Neuron (in vitro differentiated cells): ENCODE results near the gene USP36.

ENCODE experiments used
- H2AFZ ChIP-seq: one replicate; pipeline ENCODE4 v1.6.1; 2013; ENCODE audit warnings: low read depth, mild to moderate bottlenecking, inconsistent platforms, low read length, moderate library complexity
- H3K27me3 ChIP-seq: one replicate; pipeline ENCODE4 v1.6.1; 2013; ENCODE audit warnings: low read length; ENCODE audit not compliant: insufficient read depth
- H3K36me3 ChIP-seq: one replicate; pipeline ENCODE4 v1.6.1; 2013; ENCODE audit warnings: low read length; ENCODE audit not compliant: insufficient read depth
- H3K4me1 ChIP-seq: one replicate; pipeline ENCODE4 v1.6.1; 2013; ENCODE audit warnings: low read length; ENCODE audit not compliant: insufficient read depth
- H3K4me3 ChIP-seq: 2 replicates; pipeline ENCODE4 v1.5.1; 2013; ENCODE audit warnings: mild to moderate bottlenecking, low read length, moderate library complexity
- H3K9me3 ChIP-seq: one replicate; pipeline ENCODE4 v1.6.1; 2013; ENCODE audit warnings: low read length

The USP36 gene

DNA sequence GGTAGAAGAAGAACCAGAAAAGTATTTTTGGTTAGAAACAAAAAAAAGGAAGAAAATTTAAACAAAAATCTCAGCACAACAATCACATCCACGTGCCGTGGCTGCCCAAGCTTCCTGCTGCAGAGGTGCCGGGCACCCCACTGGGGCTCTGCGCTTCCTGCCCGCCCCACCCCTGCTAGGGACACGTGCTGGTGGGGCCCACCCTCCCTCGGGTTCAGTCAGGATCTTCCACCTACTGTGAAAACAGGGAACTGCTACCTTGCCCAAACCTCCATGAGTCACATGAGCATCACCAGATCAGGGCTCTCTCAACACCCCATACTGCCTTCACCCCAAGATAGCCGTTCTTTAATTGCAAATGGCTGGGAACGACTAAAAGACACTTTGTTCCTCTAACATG, 34.2 kb downstream of the USP36 start:
- no peaks in the 10 kb centered on the region for H3K4me1 ChIP-seq
- H2AFZ ChIP-seq: no peak overlapping the region
- peaks cover 76% of the 10 kb centered on the region for H3K36me3 ChIP-seq
- H3K9me3 ChIP-seq: no peaks in the 10 kb centered on the region
- H3K27me3 ChIP-seq: no peaks in the 10 kb centered on the region
- no peak overlapping the region for H3K4me3 ChIP-seq

DNA sequence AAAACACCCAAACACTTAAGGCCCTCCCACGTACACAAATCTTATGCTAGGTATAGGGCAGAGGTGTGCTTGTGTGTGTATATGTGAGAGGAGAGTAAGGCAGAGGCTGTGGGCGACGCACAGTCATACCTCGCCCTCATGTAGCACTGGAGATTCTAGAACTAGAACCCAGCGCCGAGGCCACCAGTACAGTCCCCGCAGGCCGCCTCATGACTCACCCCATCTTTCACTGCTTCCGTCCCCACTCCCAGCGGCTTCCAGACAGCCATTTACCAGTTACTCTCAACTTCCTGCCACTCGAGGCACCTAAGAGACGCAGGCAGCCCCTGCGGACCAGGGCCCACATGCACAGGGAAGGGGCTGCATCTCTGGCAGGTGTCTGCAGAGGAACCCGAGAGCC, 35.3 kb downstream of the USP36 start:
- peaks cover 69% of the 10 kb centered on the region for H3K36me3 ChIP-seq
- no peaks in the 10 kb centered on the region for H3K4me1 ChIP-seq
- H3K27me3 ChIP-seq: no peaks in the 10 kb centered on the region
- no peak overlapping the region for H3K4me3 ChIP-seq
- no peak overlapping the region for H2AFZ ChIP-seq
- H3K9me3 ChIP-seq: no peaks in the 10 kb centered on the region

DNA sequence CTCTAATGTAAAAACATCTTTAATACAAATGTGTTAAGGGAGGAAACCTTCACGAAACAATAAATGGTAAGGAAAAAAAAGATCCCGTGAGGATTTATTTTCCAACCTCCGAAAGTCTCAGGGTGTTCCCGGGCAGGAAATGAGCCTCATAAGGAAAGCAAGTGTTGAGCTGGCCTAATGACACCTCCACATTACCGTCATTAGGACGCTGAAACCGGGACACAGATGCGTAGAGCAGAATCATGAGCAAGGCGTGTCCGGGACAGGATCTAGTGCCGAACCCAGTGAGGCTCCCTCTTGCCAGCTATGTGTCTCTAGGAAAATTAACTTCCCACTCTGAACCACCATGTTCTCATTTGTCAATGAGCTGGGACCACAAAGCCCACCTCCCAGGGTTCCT, 35.8 kb downstream of the USP36 start:
- Histone ChIP-seq H3K4me1 (no peaks in the 10 kb centered on the region), H3K36me3 (peaks cover 65% of the 10 kb centered on the region), H2AFZ (no peak overlapping the region), H3K4me3 (no peak overlapping the region), H3K9me3 (no peaks in the 10 kb centered on the region), H3K27me3 (no peaks in the 10 kb centered on the region)

DNA sequence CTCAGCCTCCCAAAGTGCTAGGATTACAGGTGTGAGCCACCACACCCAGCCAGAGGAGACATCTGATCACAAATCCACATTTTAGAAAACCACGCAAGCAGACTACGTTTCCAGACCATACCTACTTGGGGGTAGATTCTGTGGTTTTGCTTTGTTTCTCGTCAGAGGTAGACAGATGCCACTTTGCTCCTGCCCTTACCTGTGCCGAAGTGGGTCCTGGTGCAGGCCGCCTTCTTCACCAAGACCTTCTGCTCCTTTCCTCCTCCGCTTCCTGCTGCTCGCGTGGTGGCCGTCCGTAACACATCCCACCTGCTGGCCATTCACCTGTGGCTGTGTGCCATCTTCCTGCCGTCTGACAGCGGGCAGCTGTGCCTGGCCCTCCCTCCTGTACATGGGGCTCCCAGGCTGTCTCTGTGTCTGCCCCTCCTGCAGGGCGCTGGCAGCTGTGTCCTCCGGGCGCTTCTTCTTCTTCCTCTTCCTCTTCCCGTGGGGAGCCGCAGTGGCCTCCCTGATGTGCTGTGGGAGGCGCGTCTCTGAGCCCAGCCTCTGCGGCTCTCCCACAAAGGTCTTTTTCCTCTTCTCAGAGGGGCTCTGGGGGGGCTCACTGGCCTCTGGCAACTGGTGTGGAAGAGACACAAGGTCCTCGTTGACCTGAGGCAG, 37.3 kb downstream of the USP36 start:
- peaks cover 67% of the 10 kb centered on the region for H3K36me3 ChIP-seq
- no peaks in the 10 kb centered on the region for H3K27me3 ChIP-seq
- no peaks in the 10 kb centered on the region for H3K4me1 ChIP-seq
- H2AFZ ChIP-seq: no peak overlapping the region
- no peaks in the 10 kb centered on the region for H3K9me3 ChIP-seq
- no peak overlapping the region for H3K4me3 ChIP-seq

DNA sequence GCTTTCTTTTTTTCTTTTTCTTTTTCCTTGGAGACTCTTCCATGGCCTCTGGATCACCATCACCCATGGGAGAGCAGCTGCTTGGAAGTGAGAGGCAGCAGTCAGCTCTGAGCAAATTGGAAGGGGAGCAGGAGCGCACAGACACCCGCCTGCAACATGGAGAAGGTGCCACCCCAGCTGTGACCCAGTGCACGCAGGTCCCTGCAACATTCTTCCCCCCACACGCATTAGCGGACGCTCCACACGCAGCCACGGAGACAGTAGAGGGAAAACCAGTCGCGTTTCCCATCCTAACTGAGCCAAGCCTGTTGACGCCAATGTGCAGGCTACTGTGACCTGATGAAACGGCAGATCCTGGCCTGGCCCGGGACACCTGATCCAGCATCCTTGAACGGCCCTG, 38.2 kb downstream of the USP36 start:
- H3K36me3 ChIP-seq: peaks cover 69% of the 10 kb centered on the region
- H3K4me1 ChIP-seq: no peaks in the 10 kb centered on the region
- H3K4me3 ChIP-seq: no peak overlapping the region
- no peak overlapping the region for H2AFZ ChIP-seq
- no peaks in the 10 kb centered on the region for H3K9me3 ChIP-seq
- H3K27me3 ChIP-seq: no peaks in the 10 kb centered on the region

DNA sequence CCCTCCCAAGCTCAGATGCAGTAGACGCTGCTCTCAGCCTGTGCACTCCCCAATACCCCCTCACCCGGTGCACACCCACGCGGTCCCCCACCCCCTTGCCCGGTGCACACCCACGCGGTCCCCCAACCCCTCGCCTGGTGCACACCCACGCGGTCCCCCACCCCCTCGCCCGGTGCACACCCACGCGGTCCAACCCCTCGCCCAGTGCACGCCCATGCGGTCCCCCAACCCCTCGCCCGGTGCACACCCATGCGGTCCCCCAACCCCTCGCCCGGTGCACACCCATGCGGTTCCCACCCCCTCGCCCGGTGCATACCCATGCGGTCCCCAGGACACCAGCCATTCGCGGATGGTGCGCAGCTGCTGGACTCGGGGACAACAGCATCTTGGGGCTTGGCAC, 38.6 kb downstream of the USP36 start:
- Histone ChIP-seq H3K9me3 (no peaks in the 10 kb centered on the region), H3K27me3 (no peaks in the 10 kb centered on the region), H3K36me3 (peaks cover 69% of the 10 kb centered on the region), H3K4me3 (no peak overlapping the region), H3K4me1 (no peaks in the 10 kb centered on the region), H2AFZ (no peak overlapping the region)

DNA sequence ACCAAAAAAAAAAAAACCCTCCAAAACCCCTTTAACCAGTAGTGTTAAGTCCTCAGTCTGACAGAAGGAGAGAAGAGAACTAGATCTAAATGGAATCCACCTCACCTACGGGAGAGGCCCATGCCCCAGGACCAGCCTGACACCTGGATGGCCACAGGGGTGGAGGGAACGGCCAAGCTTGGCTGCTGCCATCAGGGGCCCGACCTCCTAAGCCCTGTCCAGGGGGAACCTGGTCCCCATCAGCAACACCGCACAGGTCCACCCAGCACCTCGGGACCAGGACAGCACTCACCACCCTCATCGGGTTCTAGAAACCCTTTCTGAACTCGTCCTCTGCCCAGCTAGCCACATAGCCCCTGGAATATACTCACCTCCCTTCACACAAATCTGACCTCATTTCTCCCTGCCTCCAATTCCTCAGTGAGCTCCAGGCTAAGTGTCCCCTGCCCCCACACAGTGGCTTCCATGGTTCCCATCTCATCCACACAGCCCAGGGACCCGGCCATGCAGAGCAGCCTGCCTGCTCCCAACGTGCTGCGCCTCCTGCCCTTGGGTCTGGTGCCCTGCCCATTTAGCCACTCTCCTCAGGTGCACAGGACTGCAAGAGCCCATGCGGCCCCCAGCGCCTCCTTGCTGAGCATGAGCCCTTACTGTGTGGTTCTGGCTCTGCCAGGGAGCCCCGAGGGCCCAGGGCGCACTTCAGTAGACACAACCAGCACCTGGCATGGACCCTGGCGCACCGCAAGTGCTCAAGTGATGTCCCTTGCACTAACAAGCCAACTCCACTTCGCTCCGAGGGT, 40.3 kb downstream of the USP36 start:
- Histone ChIP-seq H3K4me1 (no peaks in the 10 kb centered on the region), H3K27me3 (no peaks in the 10 kb centered on the region), H3K36me3 (peaks cover 70% of the 10 kb centered on the region), H2AFZ (no peak overlapping the region), H3K9me3 (no peaks in the 10 kb centered on the region), H3K4me3 (no peak overlapping the region)

DNA sequence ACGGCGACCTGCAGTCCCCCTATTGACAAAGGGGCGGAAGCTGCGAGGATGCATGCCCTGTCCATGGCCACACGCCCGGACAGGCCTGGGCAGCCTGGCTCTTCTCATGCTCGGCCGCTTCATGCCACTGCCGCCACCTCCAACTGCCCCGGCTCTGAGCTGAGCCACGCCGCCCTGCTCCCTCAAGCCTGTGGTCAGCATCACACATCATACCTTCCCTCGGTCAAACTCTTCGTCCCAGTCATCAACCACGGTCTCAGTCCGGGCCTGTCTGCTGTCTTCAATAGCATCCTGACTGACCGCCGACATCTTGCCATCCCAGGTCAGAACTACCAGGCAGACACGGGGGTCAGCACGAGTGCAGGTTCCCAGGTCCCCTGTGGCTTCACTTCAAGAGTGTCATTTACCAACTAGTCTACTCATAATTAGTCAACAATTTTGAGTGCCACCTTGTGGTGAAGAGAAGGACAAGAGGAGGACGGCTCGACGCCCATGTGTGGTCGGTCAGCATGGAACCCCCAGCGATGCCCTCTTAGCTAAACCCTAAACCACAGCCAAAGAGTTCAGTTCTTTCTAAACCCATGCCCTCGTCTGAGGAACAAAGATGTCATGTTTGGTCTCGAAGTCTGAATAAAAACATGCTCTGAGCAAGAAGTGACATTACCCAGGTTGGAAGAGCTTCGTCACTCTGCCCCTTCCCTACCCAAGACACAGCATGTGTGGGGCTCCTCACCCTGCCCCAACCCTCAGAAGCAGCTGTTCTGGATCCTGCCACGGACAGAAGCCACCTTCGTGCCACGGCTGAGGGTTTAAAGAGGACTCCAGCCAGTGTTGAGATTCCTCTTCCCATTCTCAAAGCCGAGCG, 41.7 kb downstream of the USP36 start:
- Histone ChIP-seq H3K4me3 (no peak overlapping the region), H2AFZ (no peak overlapping the region), H3K4me1 (no peaks in the 10 kb centered on the region), H3K36me3 (peaks cover 69% of the 10 kb centered on the region), H3K27me3 (no peaks in the 10 kb centered on the region), H3K9me3 (no peaks in the 10 kb centered on the region)

DNA sequence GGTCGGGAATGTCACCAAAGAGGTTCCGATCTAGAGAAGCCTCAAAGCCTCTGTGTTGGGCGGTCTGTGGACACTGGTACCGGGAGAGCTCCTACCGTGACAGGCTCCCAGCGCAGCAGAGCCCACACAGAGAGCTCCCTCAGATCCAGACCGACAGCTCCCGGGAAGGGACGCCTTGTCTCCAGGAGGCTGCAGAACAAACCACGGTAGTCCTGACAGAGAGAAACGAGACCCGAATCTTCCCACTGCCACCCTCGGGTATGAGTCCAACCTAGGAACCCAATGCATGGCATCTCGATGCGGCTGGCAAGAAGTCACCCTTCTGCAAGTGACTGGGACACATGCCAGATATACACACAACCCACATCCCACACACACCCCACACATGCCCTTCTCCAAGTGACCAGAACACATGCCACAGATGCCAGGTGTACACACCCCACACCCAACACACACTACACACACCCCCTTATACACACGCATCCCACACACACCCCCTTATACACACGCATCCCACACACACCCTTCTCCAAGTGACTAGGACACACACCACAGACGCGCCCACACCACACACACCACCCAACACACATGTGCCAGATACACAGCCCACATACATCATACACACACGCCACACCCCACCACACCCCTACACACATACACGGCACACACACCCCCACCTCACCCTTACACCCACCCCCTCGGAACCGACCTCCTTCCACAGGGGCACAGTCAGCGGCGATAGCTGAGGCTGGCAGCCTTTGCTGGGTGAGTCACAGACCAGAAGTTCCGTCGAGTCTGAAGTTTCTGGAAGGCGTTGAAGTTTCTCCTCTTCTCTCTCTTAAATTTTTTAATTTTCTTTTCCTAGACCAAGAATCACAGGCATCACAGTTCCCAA, 42.7 kb downstream of the USP36 start:
- H3K36me3 ChIP-seq: peaks cover 62% of the 10 kb centered on the region
- no peaks in the 10 kb centered on the region for H3K9me3 ChIP-seq
- no peaks in the 10 kb centered on the region for H3K4me1 ChIP-seq
- no peak overlapping the region for H2AFZ ChIP-seq
- no peaks in the 10 kb centered on the region for H3K27me3 ChIP-seq
- no peak overlapping the region for H3K4me3 ChIP-seq

DNA sequence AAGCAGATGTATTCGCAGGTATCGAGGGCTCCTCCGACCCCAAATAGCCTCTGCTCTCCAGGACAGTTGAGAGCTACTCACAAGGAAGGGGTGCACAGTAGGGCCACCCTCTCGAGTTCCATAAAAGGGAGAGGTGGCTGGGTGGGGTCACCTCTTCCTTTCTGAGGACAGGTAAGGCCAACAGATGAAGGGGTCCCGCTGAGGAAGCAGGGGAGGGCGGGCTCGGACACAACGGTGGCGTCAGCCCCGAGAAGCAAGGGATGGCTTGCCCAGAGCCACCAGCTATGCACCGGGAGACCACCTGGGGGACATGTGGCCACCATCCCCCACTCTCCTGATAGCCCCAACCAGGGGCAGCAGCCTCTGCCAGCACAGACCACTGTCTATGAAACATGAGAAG, 43.4 kb downstream of the USP36 start:
- no peaks in the 10 kb centered on the region for H3K27me3 ChIP-seq
- H2AFZ ChIP-seq: no peak overlapping the region
- H3K36me3 ChIP-seq: peaks cover 57% of the 10 kb centered on the region
- no peak overlapping the region for H3K4me3 ChIP-seq
- H3K9me3 ChIP-seq: no peaks in the 10 kb centered on the region
- H3K4me1 ChIP-seq: no peaks in the 10 kb centered on the region

DNA sequence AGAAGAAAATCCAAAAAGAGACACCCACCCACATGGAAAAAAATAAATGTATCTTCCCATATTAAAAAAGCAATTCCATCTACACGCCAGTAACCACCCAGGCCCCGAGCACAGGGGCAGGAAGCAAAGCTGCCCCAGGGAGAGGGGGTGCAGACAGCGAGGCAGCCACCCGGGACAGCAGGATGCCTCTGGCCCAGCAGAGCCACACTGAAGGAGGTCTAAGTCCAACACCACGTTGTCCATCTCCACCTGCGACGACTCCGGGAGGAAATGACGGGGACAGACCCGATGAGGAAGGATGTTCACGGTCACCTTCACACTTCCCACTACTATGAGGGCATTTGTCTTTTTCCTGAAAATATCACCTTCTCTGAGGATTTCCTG, 44.1 kb downstream of the USP36 start:
- no peaks in the 10 kb centered on the region for H3K27me3 ChIP-seq
- no peak overlapping the region for H3K4me3 ChIP-seq
- no peak overlapping the region for H2AFZ ChIP-seq
- no peaks in the 10 kb centered on the region for H3K4me1 ChIP-seq
- H3K36me3 ChIP-seq: peaks cover 56% of the 10 kb centered on the region
- H3K9me3 ChIP-seq: no peaks in the 10 kb centered on the region

DNA sequence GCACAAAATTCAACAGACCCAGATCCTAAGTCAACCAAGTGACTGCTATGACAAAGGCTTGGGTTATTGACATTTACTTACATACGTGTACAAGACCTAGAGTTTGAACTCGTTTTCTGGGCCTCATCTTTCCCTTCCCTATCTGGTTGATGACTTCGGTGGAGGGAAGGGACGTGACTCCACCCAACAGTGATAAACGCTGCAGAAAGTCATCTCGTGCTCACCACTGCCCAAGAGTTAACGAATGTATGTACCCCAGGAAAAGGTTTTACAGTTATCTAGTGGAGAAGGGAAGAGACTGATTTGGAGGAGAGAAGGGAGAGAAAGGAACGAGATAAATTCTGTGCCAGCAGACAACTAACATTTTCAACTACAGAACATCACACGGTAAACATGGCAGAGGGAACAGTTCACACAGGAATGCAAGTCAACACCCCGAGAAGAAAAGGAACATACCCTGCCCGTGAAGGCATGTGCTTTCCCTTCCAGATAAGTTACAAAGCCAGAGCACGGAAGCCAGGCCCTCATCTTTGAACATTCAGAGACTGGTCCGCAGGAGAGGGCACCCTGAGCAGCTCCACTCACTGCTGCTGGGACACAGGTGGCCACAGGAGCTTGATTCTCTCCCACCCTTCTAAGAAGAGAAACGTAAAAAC, 44.6 kb downstream of the USP36 start:
- Histone ChIP-seq H3K9me3 (no peaks in the 10 kb centered on the region), H3K4me1 (no peaks in the 10 kb centered on the region), H3K36me3 (peaks cover 54% of the 10 kb centered on the region), H2AFZ (no peak overlapping the region), H3K27me3 (no peaks in the 10 kb centered on the region), H3K4me3 (no peak overlapping the region)
